GM12891 (cell line): ENCODE measurements around the gene CBY3.
A peak's percentile ranks its signal among the peaks of the same experiment; 100 is the strongest.
"Not testable (repeated sequence)": the region's sequence is repeated elsewhere in the genome, so short reads cannot be mapped to it uniquely, and the experiment has no call there.

Source experiments
- DNase-seq: peaks from one replicate; pipeline ENCODE4 v3.0.0; 2011; ENCODE audit warnings: low spot score; ENCODE audit not compliant: insufficient read length
- FAIRE-seq: peaks from 2 replicates; lab custom pipeline; 2011; peaks lifted over from hg19 to GRCh38; lab: Jason Lieb, UNC

CBY3 gene

DNA sequence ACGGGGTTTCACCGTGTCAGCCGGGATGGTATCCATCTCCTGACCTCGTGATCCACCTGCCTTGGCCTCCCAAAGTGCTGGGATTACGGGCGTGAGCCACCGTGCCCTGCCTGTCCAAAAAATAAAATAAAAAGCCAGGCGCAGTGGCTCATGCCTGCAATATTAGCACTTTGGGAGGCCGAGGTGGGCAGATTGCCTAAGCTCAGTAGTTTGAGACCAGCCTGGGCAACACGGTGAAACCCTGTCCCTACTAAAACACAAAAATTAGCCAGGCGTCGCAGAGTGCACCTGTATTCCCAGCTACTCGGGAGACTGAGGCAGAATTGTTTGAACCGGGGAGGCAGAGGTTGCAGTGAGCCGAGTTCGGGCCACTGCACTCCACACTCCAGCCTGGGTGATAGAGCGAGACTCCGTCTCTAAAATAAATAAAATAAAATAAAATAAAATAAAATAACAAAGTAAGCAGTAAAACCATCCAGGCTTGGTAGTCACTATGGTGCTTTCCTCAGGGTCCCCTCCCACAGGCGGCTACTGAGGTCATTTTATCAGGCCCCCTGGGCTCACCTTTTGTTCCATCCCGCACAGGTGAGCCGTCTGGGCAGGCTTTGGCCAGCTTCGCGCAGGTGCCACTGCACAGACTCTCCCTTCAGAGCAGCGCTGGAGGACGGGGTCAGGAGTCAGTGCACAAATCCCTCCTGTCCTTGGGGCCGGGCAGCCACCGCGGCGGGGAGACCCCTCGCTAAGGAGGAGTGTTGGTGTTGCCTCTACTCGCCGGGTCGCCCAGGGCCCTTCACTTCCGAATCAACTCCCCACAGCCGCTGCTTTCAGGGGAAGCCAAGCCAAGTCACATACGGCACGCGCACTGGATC is 47.1 kb downstream of the CBY3 start:
- FAIRE-seq = peak; percentile 5

More for the DNA sequence above, 47.1 kb downstream of the CBY3 start:
- DNase-seq = not testable (repeated sequence)
